Testis (tissue), 2 donors: ENCODE measurements around the gene ADAM12.

Experiments
- POLR2A ChIP-seq: fragments of 450-650 bp; IDR thresholded peaks from one replicate; pipeline ENCODE4 v1.6.1; 2017; ENCODE audit warnings: antibody characterized with exemption, mild to moderate bottlenecking, moderate library complexity
- TF ChIP-seq, protein P1 (sequence below), 3 experiments: fragments of 450-650 bp in 2 of 3; fragments of 200-600 bp in 1 of 3; sonication (generic) in 1 of 3; IDR thresholded peaks; one replicate each; pipeline ENCODE4 v1.5.1; 2016 to 2019; ENCODE audit warnings: antibody characterized with exemption in 3 of 3, mild to moderate bottlenecking in 2 of 3, moderate library complexity in 1 of 3

DNA sequence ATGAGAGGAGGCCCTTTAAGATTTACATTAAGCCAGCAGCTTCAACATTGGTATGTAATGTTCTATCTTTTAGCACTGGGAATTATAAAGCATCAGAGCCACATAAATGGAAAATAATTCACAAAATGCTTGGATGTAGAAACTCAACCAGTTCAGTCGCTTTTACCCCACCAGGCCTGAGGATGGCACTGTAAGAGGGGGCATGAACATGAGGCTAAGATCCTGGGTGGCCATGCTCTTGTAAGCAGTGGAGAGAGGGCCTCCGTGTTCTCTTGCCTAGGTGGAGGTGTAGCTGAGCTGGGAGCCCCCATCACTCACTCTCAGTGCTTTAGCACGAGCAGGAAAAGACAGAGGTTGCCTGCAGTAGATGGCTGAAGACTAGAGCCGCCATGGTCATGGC is 253.1 kb downstream of the ADAM12 start:
- TF ChIP-seq POLR2A, result no peak
- TF ChIP-seq, protein P1, sequence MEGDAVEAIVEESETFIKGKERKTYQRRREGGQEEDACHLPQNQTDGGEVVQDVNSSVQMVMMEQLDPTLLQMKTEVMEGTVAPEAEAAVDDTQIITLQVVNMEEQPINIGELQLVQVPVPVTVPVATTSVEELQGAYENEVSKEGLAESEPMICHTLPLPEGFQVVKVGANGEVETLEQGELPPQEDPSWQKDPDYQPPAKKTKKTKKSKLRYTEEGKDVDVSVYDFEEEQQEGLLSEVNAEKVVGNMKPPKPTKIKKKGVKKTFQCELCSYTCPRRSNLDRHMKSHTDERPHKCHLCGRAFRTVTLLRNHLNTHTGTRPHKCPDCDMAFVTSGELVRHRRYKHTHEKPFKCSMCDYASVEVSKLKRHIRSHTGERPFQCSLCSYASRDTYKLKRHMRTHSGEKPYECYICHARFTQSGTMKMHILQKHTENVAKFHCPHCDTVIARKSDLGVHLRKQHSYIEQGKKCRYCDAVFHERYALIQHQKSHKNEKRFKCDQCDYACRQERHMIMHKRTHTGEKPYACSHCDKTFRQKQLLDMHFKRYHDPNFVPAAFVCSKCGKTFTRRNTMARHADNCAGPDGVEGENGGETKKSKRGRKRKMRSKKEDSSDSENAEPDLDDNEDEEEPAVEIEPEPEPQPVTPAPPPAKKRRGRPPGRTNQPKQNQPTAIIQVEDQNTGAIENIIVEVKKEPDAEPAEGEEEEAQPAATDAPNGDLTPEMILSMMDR (IDR thresholded peaks at IDR 0.05), result no peak
